Keratinocyte (primary cell): ENCODE data around the gene PTPMT1. TPM values are rescaled to one million over a fixed set of nuclear protein-coding genes. Genes with fewer than 3 reads are reported as not detected.

Experiments used
- DNase-seq: peaks from one replicate; pipeline ENCODE4 v3.0.0-alpha.2; 2011; ENCODE audit warnings: low read depth, missing footprints, low spot score
- FAIRE-seq: peaks from 2 replicates; lab custom pipeline; 2011; peaks lifted over from hg19 to GRCh38; lab: Jason Lieb, UNC
- H2AFZ ChIP-seq: 2 replicates; pipeline ENCODE4 v1.6.0; 2012; ENCODE audit warnings: low read length, control low read depth, inconsistent platforms; ENCODE audit not compliant: control insufficient read depth
- H3K27ac ChIP-seq: 2 replicates; pipeline ENCODE4 v1.5.1; 2011; ENCODE audit warnings: low read length; ENCODE audit not compliant: control insufficient read depth, insufficient read depth
- H3K27me3 ChIP-seq: 3 replicates; pipeline ENCODE4 v1.6.0; 2011; ENCODE audit warnings: low read length; ENCODE audit not compliant: control insufficient read depth, insufficient read depth; ENCODE audit errors: extremely low read depth
- H3K36me3 ChIP-seq, 2 experiments: 2 replicates in 1 of 2; 3 replicates in 1 of 2; pipeline ENCODE4 v1.5.1; 2011; ENCODE audit warnings: low read length in 2 of 2, mild to moderate bottlenecking in 1 of 2; ENCODE audit not compliant: control insufficient read depth in 2 of 2, insufficient read depth in 2 of 2; ENCODE audit errors: extremely low read depth in 1 of 2
- H3K4me1 ChIP-seq: 3 replicates; pipeline ENCODE4 v1.5.1; 2011; ENCODE audit warnings: low read length; ENCODE audit not compliant: control insufficient read depth, insufficient read depth; ENCODE audit errors: extremely low read depth
- H3K4me2 ChIP-seq: 3 replicates; pipeline ENCODE4 v1.6.0; 2011; ENCODE audit warnings: low read depth, low read length; ENCODE audit not compliant: control insufficient read depth, insufficient read depth; ENCODE audit errors: extremely low read depth
- H3K4me3 ChIP-seq, 3 experiments: fragments of 200-600 bp in 1 of 3; sonication (generic) in 1 of 3; 2 replicates in 2 of 3; 3 replicates in 1 of 3; pipeline ENCODE4 v1.5.1; 2011 to 2016; ENCODE audit warnings: low read length in 3 of 3, mild to moderate bottlenecking in 3 of 3, control low read depth in 2 of 3, inconsistent platforms in 1 of 3, low read depth in 1 of 3, mixed read lengths in 1 of 3, mixed run types in 1 of 3, moderate library complexity in 1 of 3; ENCODE audit not compliant: control insufficient read depth in 2 of 3, insufficient read depth in 2 of 3; ENCODE audit errors: extremely low read depth in 1 of 3
- H3K79me2 ChIP-seq: 2 replicates; pipeline ENCODE4 v1.6.0; 2012; ENCODE audit warnings: low read length; ENCODE audit not compliant: control insufficient read depth, insufficient read depth
- H3K9ac ChIP-seq: 3 replicates; pipeline ENCODE4 v1.6.0; 2011; ENCODE audit warnings: low read length; ENCODE audit not compliant: control insufficient read depth, insufficient read depth; ENCODE audit errors: extremely low read depth
- H3K9me1 ChIP-seq: 3 replicates; pipeline ENCODE4 v1.6.0; 2011; ENCODE audit warnings: low read length; ENCODE audit not compliant: control insufficient read depth, insufficient read depth; ENCODE audit errors: extremely low read depth
- H3K9me3 ChIP-seq: 2 replicates; pipeline ENCODE4 v1.5.1; 2012; ENCODE audit warnings: low read depth, low read length; ENCODE audit not compliant: control insufficient read depth
- H4K20me1 ChIP-seq: 3 replicates; pipeline ENCODE4 v1.6.0; 2011; ENCODE audit warnings: low read length; ENCODE audit not compliant: control insufficient read depth, insufficient read depth; ENCODE audit errors: extremely low read depth
- EZH2 ChIP-seq: IDR thresholded peaks from one replicate; pipeline ENCODE4 v1.6.1; 2012; ENCODE audit warnings: inconsistent platforms, mild to moderate bottlenecking, low read length, moderate library complexity
- dilution Hi-C: fragments of 300-500 bp; cut with MboI; formaldehyde crosslinking; loops from one replicate; pipeline ENCODE4 v1.7.0; 2020; ENCODE audit warnings: low sequenced_read_pairs; ENCODE audit not compliant: extremely low pct_ligation_motif_present
- polyA plus RNA-seq, 5 experiments: library from polyadenylated mRNA; depleted of rRNA in 3 of 5; stranded (reverse) in 3 of 5; stranded (forward) in 1 of 5; unstranded in 1 of 5; fragments of >200 nt; gene quantifications; 1 replicate in 1 of 5; 2 replicates in 3 of 5; 3 replicates in 1 of 5; pipeline versions ENCODE4 v1.2.1 to v1.2.3, GENCODE V29; 2011 to 2012; ENCODE audit warnings: missing spikeins in 2 of 5, low read depth in 1 of 5, low replicate concordance in 1 of 5
- TF ChIP-seq, protein P1 (sequence below), 3 experiments: IDR thresholded peaks in 1 of 3; conservative IDR thresholded peaks in 1 of 3; optimal IDR thresholded peaks in 1 of 3; 2 replicates in 2 of 3; 3 replicates in 1 of 3; pipeline versions ENCODE3 to v1.5.1; 2011; ENCODE audit warnings: low read length in 3 of 3, mild to moderate bottlenecking in 3 of 3, moderate library complexity in 2 of 3, control low read depth in 1 of 3, inconsistent platforms in 1 of 3; ENCODE audit not compliant: insufficient read depth in 2 of 3; ENCODE audit errors: extremely low read depth in 1 of 3

Gene PTPMT1
- polyA plus RNA-seq, 1 donor (not counting 4 experiments of a cell fraction or from before 2014, with no cell fraction given) = 64.9 TPM

- H3K27ac ChIP-seq = no peak overlapping the region
- H3K36me3 ChIP-seq = no peaks in the 10 kb centered on the region
- H3K9ac ChIP-seq = no peak overlapping the region
- H3K9me3 ChIP-seq = no peaks in the 10 kb centered on the region
- H3K4me1 ChIP-seq = peaks cover 39% of the 10 kb centered on the region
- FAIRE-seq (no peak), DNase-seq (no peak)
- dilution Hi-C loops = no loop called here
- no peaks in the 10 kb centered on the region for H3K27me3 ChIP-seq
- H2AFZ ChIP-seq = no peak overlapping the region
- no peaks in the 10 kb centered on the region for H3K9me1 ChIP-seq
- no peak overlapping the region for H3K4me3 ChIP-seq
- peaks cover 3% of the 10 kb centered on the region for H4K20me1 ChIP-seq
- TF ChIP-seq, protein P1, sequence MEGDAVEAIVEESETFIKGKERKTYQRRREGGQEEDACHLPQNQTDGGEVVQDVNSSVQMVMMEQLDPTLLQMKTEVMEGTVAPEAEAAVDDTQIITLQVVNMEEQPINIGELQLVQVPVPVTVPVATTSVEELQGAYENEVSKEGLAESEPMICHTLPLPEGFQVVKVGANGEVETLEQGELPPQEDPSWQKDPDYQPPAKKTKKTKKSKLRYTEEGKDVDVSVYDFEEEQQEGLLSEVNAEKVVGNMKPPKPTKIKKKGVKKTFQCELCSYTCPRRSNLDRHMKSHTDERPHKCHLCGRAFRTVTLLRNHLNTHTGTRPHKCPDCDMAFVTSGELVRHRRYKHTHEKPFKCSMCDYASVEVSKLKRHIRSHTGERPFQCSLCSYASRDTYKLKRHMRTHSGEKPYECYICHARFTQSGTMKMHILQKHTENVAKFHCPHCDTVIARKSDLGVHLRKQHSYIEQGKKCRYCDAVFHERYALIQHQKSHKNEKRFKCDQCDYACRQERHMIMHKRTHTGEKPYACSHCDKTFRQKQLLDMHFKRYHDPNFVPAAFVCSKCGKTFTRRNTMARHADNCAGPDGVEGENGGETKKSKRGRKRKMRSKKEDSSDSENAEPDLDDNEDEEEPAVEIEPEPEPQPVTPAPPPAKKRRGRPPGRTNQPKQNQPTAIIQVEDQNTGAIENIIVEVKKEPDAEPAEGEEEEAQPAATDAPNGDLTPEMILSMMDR (optimal IDR thresholded peaks at IDR 0.05 in 1 of 3, IDR thresholded peaks at IDR 0.05 in 1 of 3, conservative IDR thresholded peaks at IDR 0.05 in 1 of 3; ENCODE audit: extremely low read depth in 1 of 3, insufficient read depth in 2 of 3, low read length in 3 of 3) = no peak
- no peak for TF ChIP-seq EZH2
- H3K4me2 ChIP-seq = no peak overlapping the region
- H3K79me2 ChIP-seq = peaks cover 90% of the 10 kb centered on the region
Observed at GRCh38 chr11:47516984-47517853, 48.2 kb upstream of the PTPMT1 start.

GRCh38 chr11:47518212-47518964, 47.0 kb upstream of the PTPMT1 start:
- Histone ChIP-seq H3K27me3 (no peaks in the 10 kb centered on the region), H3K79me2 (peaks cover 94% of the 10 kb centered on the region), H3K4me1 (peaks cover 36% of the 10 kb centered on the region), H3K27ac (no peak overlapping the region), H4K20me1 (peaks cover 12% of the 10 kb centered on the region), H3K9me1 (no peaks in the 10 kb centered on the region), H2AFZ (no peak overlapping the region), H3K36me3 (no peaks in the 10 kb centered on the region), H3K9me3 (no peaks in the 10 kb centered on the region), H3K9ac (no peak overlapping the region), H3K4me2 (no peak overlapping the region), H3K4me3 (no peak overlapping the region)
- FAIRE-seq (no peak), DNase-seq (no peak)
- TF ChIP-seq EZH2 = no peak
- TF ChIP-seq, protein P1 (optimal IDR thresholded peaks at IDR 0.05 in 1 of 3, IDR thresholded peaks at IDR 0.05 in 1 of 3, conservative IDR thresholded peaks at IDR 0.05 in 1 of 3; ENCODE audit: extremely low read depth in 1 of 3, insufficient read depth in 2 of 3, low read length in 3 of 3) = no peak
- dilution Hi-C loops = no loop called here
